H9 (cell line): Measurements from ENCODE around the gene PLXNA4. TPM values are rescaled to one million over a fixed set of nuclear protein-coding genes. Genes with fewer than 3 reads are reported as not detected.

Source experiments
- DNase-seq: peaks from one replicate; pipeline ENCODE4 v3.0.0-alpha.2; 2017
- H2AFZ ChIP-seq: one replicate; pipeline ENCODE4 v1.6.1; 2013; ENCODE audit warnings: mild to moderate bottlenecking, low read length, control low read depth, moderate library complexity
- H2AK5ac ChIP-seq: 2 replicates; pipeline ENCODE4 v1.6.1; 2013; ENCODE audit warnings: low read length, control low read depth, mixed read lengths; ENCODE audit not compliant: insufficient read length
- H2BK120ac ChIP-seq: one replicate; pipeline ENCODE4 v1.6.1; 2013; ENCODE audit warnings: low read depth, mild to moderate bottlenecking, low read length, control low read depth, inconsistent platforms; ENCODE audit not compliant: poor library complexity, severe bottlenecking
- H2BK12ac ChIP-seq: 2 replicates; pipeline ENCODE4 v1.6.1; 2013; ENCODE audit warnings: low read length, control low read depth, mixed read lengths, low read depth; ENCODE audit not compliant: insufficient read length
- H2BK15ac ChIP-seq: 2 replicates; pipeline ENCODE4 v1.6.1; 2013; ENCODE audit warnings: low read depth, low read length, control low read depth
- H2BK20ac ChIP-seq: one replicate; pipeline ENCODE4 v1.6.1; 2013; ENCODE audit warnings: low read depth, mild to moderate bottlenecking, low read length, control low read depth, inconsistent platforms; ENCODE audit not compliant: poor library complexity, severe bottlenecking
- H2BK5ac ChIP-seq: 2 replicates; pipeline ENCODE4 v1.6.1; 2013; ENCODE audit warnings: low read length, control low read depth, mixed read lengths; ENCODE audit not compliant: insufficient read length
- H3K14ac ChIP-seq: 2 replicates; pipeline ENCODE4 v1.6.1; 2013; ENCODE audit warnings: low read length, control low read depth; ENCODE audit not compliant: insufficient read depth
- H3K18ac ChIP-seq: 2 replicates; pipeline ENCODE4 v1.6.1; 2013; ENCODE audit warnings: low read depth, mild to moderate bottlenecking, mixed read lengths, low read length, control low read depth; ENCODE audit not compliant: insufficient read length
- H3K23ac ChIP-seq: 2 replicates; pipeline ENCODE4 v1.6.1; 2013; ENCODE audit warnings: low read length, control low read depth, mixed read lengths, low read depth; ENCODE audit not compliant: insufficient read length
- H3K23me2 ChIP-seq: 2 replicates; pipeline ENCODE4 v1.6.1; 2013; ENCODE audit warnings: low read depth, mild to moderate bottlenecking, mixed read lengths, low read length, control low read depth; ENCODE audit not compliant: insufficient read length, poor library complexity, severe bottlenecking
- H3K27ac ChIP-seq: 2 replicates; pipeline ENCODE4 v1.5.1; 2013; ENCODE audit warnings: low read length, control low read depth, mixed read lengths, low read depth; ENCODE audit not compliant: insufficient read length
- H3K27me3 ChIP-seq: 2 replicates; pipeline ENCODE4 v1.6.1; 2013; ENCODE audit warnings: low read length, control low read depth, inconsistent platforms; ENCODE audit not compliant: insufficient read depth
- H3K4ac ChIP-seq: 2 replicates; pipeline ENCODE4 v1.6.1; 2013; ENCODE audit warnings: low read depth, mild to moderate bottlenecking, control low read depth, inconsistent platforms, low read length, moderate library complexity
- H3K4me1 ChIP-seq: 2 replicates; pipeline ENCODE4 v1.6.1; 2013; ENCODE audit warnings: low read length, control low read depth, inconsistent platforms; ENCODE audit not compliant: insufficient read depth
- H3K4me2 ChIP-seq: 2 replicates; pipeline ENCODE4 v1.6.1; 2013; ENCODE audit warnings: low read length, control low read depth, mixed read lengths; ENCODE audit not compliant: insufficient read length, insufficient read depth
- H3K56ac ChIP-seq: 2 replicates; pipeline ENCODE4 v1.6.1; 2013; ENCODE audit warnings: low read depth, mild to moderate bottlenecking, mixed read lengths, low read length, control low read depth; ENCODE audit not compliant: insufficient read length
- H3K79me1 ChIP-seq: 2 replicates; pipeline ENCODE4 v1.6.1; 2013; ENCODE audit warnings: low read depth, mild to moderate bottlenecking, moderate library complexity, low read length, control low read depth, inconsistent platforms; ENCODE audit not compliant: insufficient read depth, poor library complexity, severe bottlenecking
- H3K79me2 ChIP-seq: 2 replicates; pipeline ENCODE4 v1.6.1; 2013; ENCODE audit warnings: low read length, control low read depth, inconsistent platforms; ENCODE audit not compliant: insufficient read depth
- H3K9ac ChIP-seq: 2 replicates; pipeline ENCODE4 v1.6.1; 2013; ENCODE audit warnings: low read length, control low read depth, mixed read lengths; ENCODE audit not compliant: insufficient read length; ENCODE audit errors: extremely low read depth
- H3K9me3 ChIP-seq: one replicate; pipeline ENCODE4 v1.6.1; 2013; ENCODE audit warnings: low read depth, low read length, inconsistent platforms; ENCODE audit not compliant: control insufficient read depth
- H3T11ph ChIP-seq: one replicate; pipeline ENCODE4 v1.6.1; 2013; ENCODE audit warnings: mild to moderate bottlenecking, low read length, control low read depth, inconsistent platforms
- H4K20me1 ChIP-seq: one replicate; pipeline ENCODE4 v1.6.1; 2013; ENCODE audit not compliant: control insufficient read depth, insufficient read length, insufficient read depth
- H4K5ac ChIP-seq: 2 replicates; pipeline ENCODE4 v1.6.1; 2013; ENCODE audit warnings: low read depth, mild to moderate bottlenecking, mixed read lengths, low read length, control low read depth; ENCODE audit not compliant: insufficient read length
- H4K8ac ChIP-seq: replicated peaks from 2 replicates; pipeline ENCODE4 v1.6.1; 2013; ENCODE audit warnings: low read length, control low read depth, mixed read lengths, low read depth; ENCODE audit not compliant: insufficient read length
- H4K91ac ChIP-seq: 2 replicates; pipeline ENCODE4 v1.6.1; 2013; ENCODE audit warnings: low read depth, mild to moderate bottlenecking, moderate library complexity, mixed read lengths, low read length, control low read depth; ENCODE audit not compliant: insufficient read length
- H3K27ac Mint-ChIP-seq, 3 experiments: 2 replicates in 2 of 3; 3 replicates in 1 of 3; pipeline ENCODE4 v1.8.0; 2020 to 2021; ENCODE audit warnings: mixed read lengths in 3 of 3, mild to moderate bottlenecking in 1 of 3, moderate library complexity in 1 of 3
- H3K27me3 Mint-ChIP-seq: 2 replicates; pipeline ENCODE4 v1.8.0; 2021; ENCODE audit warnings: low read depth, mild to moderate bottlenecking, moderate library complexity, mixed read lengths
- H3K36me3 Mint-ChIP-seq, 3 experiments: 2 replicates in 2 of 3; 3 replicates in 1 of 3; pipeline ENCODE4 v1.8.0; 2020 to 2021; ENCODE audit warnings: low read depth in 3 of 3, mixed read lengths in 3 of 3; ENCODE audit not compliant: insufficient read depth in 1 of 3
- H3K4me1 Mint-ChIP-seq, 2 experiments: 2 replicates each; pipeline ENCODE4 v1.8.0; 2020; ENCODE audit warnings: mixed read lengths in 2 of 2
- H3K4me3 Mint-ChIP-seq, 2 experiments: 2 replicates in 1 of 2; 3 replicates in 1 of 2; pipeline ENCODE4 v1.8.0; 2020 to 2021; ENCODE audit warnings: mild to moderate bottlenecking in 2 of 2, mixed read lengths in 2 of 2, moderate library complexity in 1 of 2
- H3K9me3 Mint-ChIP-seq, 2 experiments: 2 replicates in 1 of 2; 3 replicates in 1 of 2; pipeline ENCODE4 v1.8.0; 2020; ENCODE audit warnings: mild to moderate bottlenecking in 2 of 2, mixed read lengths in 2 of 2, moderate library complexity in 1 of 2
- WGBS: extraction: QIAGEN DNeasy Blood & Tissue Kit; methylation state at CpG from one replicate; pipeline ENCODE4 v1.1.7; 2013; ENCODE audit warnings: missing lambda C conversion rate, low lambda C conversion rate, mixed read lengths; ENCODE audit not compliant: insufficient read length; ENCODE audit errors: extremely low coverage; 5-methylcytosine and 5-hydroxymethylcytosine counted together
- total RNA-seq: library from RNA; stranded (reverse); gene quantifications from 2 replicates; pipeline ENCODE4 v1.2.1, GENCODE V29; 2021
- TF ChIP-seq, protein P1 (sequence below): fragments of 200-600 bp; sonication (generic); conservative IDR thresholded peaks from 3 replicates; pipeline ENCODE4 v1.8.0; 2021; ENCODE audit warnings: antibody characterized with exemption, mild to moderate bottlenecking

PLXNA4 gene
- total RNA-seq, 1 experiment from 2014 or later, result 0.35 TPM

DNA sequence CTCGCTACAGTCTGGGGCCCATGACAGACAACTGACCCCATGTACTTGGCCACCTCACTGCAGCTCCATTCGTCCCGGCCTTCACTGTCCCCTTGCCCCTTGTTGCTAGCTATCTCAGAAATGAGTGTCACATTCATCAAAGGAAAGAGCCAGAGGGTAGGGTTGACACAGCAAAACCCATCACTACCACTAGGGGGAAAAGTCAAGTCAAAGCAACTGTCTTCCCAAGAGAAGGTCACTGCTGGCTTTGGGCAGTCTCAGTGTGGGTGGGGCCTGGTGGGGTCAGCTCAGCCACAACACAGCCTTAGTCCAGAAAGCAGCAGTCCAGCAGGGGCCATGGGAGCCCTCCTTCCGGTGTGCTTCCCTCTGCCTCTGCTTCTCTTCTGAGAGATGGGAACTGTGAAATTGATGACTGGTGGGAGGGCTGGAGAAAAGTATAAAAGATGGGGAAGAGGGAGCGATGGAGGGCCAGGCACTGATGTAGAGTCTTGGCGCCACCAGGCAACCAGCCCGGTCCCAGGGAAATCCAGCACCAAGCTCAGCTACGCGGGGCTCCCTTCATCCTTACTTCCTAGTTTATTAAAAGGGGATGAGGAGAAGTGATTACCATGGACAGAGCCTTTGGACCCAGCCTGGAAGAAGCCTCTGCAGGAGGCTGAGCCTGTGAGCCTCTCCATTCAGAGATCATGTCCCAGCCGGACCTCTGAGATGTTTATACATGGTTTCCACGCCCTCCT is 58.0 kb downstream of the PLXNA4 start:
- peaks cover 5% of the 10 kb centered on the region; the same call in 1 of the 2 replicates for H3K27me3 Mint-ChIP-seq
- no peaks in the 10 kb centered on the region for H3K9me3 Mint-ChIP-seq
- Histone ChIP-seq H2AFZ (no peak overlapping the region), H2BK15ac (no peak overlapping the region), H3K9ac (no peak overlapping the region), H3K18ac (no peak overlapping the region), H4K91ac (no peak overlapping the region), H3K23me2 (no peaks in the 10 kb centered on the region), H3K9me3 (no peaks in the 10 kb centered on the region), H3K79me1 (no peaks in the 10 kb centered on the region), H2BK120ac (no peak overlapping the region), H4K5ac (no peak overlapping the region), H3K56ac (no peak overlapping the region), H4K8ac (no peak overlapping the region), H3K23ac (no peak overlapping the region), H3K79me2 (no peaks in the 10 kb centered on the region), H3K4ac (no peak overlapping the region), H3K14ac (no peak overlapping the region), H3K4me1 (peaks cover 3% of the 10 kb centered on the region; the same call in 1 of the 2 replicates), H2BK5ac (no peak overlapping the region), H2AK5ac (no peak overlapping the region), H3T11ph (no peak overlapping the region), H2BK20ac (no peak overlapping the region), H4K20me1 (no peaks in the 10 kb centered on the region), H3K27ac (no peak overlapping the region), H3K27me3 (no peaks in the 10 kb centered on the region), H2BK12ac (no peak overlapping the region), H3K4me2 (no peak overlapping the region)
- no peaks in the 10 kb centered on the region for H3K36me3 Mint-ChIP-seq
- no CpG with 5 or more reads among the region's 11 CpGs for WGBS
- peak; percentile 72 for DNase-seq
- H3K27ac Mint-ChIP-seq, result no peak overlapping the region
- H3K4me3 Mint-ChIP-seq, result no peak overlapping the region
- TF ChIP-seq, protein P1, sequence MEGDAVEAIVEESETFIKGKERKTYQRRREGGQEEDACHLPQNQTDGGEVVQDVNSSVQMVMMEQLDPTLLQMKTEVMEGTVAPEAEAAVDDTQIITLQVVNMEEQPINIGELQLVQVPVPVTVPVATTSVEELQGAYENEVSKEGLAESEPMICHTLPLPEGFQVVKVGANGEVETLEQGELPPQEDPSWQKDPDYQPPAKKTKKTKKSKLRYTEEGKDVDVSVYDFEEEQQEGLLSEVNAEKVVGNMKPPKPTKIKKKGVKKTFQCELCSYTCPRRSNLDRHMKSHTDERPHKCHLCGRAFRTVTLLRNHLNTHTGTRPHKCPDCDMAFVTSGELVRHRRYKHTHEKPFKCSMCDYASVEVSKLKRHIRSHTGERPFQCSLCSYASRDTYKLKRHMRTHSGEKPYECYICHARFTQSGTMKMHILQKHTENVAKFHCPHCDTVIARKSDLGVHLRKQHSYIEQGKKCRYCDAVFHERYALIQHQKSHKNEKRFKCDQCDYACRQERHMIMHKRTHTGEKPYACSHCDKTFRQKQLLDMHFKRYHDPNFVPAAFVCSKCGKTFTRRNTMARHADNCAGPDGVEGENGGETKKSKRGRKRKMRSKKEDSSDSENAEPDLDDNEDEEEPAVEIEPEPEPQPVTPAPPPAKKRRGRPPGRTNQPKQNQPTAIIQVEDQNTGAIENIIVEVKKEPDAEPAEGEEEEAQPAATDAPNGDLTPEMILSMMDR, result peak; percentile 74
- peaks cover 11 to 17% of the 10 kb centered on the region in 2 experiments for H3K4me1 Mint-ChIP-seq
